HFF-Myc (cell line): Measurements from ENCODE around the gene PIGH.

Source experiments
- DNase-seq: peaks from one replicate; pipeline ENCODE4 v3.0.0-alpha.2; 2011; ENCODE audit warnings: low read depth; ENCODE audit errors: extremely low read depth
- H3K4me3 ChIP-seq: replicated peaks from 2 replicates; pipeline ENCODE4 v1.5.1; 2011; ENCODE audit warnings: low read depth, mild to moderate bottlenecking, control low read depth, low read length
- TF ChIP-seq, protein P1 (sequence below): IDR thresholded peaks from 2 replicates; pipeline ENCODE4 v1.5.1; 2012; ENCODE audit warnings: mild to moderate bottlenecking, low read depth, low read length, control low read depth; ENCODE audit errors: missing control alignments

PIGH gene

DNA sequence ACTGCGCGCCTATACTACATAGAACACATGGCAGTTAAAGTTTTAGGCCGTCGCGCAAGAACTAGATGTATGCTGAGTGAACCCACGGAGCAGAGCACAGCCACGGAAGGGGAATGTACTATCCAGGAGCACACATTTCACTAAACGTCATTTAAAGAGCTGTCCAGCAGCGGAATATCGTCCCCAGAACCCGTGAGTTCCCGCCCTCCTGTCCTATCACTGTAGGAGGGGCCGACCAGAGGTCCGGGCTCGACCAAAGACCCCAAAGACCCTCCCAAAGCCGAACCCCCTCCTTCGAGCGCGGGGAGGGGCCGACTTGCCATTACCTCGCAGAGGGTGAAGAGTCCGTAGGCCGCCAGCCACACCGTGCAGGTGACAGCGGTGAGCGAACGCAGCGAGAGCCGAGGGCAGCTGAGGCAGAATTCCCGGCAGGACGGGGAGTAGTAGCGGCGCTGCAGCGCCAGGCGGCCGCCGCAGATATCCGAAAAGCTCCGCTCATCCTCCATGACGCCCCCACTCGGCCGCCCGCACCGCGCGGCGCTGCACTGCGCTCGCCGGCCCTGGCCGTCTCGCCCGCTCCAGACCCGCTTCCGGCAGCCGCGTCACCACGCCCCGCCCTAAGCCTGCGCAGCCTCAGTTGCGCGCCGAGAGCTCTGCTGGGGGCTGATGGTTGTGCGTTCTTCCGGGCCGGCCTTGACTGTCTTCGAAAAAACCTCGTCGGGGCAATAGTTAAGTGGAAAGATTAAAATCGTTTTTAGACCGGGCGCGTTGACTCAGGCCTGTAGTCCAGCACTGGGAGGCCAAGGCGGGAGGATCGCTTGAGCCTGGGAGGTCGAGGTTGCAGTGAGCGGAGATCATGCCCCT lies at the start of gene PIGH:
TSS of gene PIGH (minus strand) at position 571 of the 864 bp plus-strand sequence. CDS start at position 506, 65 bp downstream.
- peak; percentile 51 for DNase-seq
- TF ChIP-seq, protein P1, sequence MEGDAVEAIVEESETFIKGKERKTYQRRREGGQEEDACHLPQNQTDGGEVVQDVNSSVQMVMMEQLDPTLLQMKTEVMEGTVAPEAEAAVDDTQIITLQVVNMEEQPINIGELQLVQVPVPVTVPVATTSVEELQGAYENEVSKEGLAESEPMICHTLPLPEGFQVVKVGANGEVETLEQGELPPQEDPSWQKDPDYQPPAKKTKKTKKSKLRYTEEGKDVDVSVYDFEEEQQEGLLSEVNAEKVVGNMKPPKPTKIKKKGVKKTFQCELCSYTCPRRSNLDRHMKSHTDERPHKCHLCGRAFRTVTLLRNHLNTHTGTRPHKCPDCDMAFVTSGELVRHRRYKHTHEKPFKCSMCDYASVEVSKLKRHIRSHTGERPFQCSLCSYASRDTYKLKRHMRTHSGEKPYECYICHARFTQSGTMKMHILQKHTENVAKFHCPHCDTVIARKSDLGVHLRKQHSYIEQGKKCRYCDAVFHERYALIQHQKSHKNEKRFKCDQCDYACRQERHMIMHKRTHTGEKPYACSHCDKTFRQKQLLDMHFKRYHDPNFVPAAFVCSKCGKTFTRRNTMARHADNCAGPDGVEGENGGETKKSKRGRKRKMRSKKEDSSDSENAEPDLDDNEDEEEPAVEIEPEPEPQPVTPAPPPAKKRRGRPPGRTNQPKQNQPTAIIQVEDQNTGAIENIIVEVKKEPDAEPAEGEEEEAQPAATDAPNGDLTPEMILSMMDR, result peak; percentile 49
- H3K4me3 ChIP-seq, result peak within 1 kb of the TSS; percentile 60

DNA sequence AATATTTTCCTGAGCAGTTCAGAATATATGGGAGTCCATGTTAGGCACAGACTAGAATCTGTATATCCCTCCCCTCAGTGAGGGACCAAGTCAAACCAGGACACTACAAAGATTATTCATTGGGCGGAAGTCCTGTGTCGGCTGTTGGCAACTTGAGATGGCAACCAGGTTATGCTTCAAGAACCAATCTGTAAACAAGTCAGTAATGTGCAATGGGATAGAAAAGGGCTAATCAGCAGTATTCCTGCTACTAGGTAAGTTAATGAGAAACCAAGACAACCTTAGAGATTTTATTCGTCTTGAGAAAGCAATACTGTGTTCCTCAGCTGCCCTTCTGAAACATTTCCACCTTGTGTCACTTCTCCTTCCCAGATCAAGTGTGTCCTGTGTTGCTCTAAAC lies 46.1 kb upstream of the PIGH start:
- no peak for DNase-seq
- no peak overlapping the region for H3K4me3 ChIP-seq
- TF ChIP-seq, protein P1, result no peak

DNA sequence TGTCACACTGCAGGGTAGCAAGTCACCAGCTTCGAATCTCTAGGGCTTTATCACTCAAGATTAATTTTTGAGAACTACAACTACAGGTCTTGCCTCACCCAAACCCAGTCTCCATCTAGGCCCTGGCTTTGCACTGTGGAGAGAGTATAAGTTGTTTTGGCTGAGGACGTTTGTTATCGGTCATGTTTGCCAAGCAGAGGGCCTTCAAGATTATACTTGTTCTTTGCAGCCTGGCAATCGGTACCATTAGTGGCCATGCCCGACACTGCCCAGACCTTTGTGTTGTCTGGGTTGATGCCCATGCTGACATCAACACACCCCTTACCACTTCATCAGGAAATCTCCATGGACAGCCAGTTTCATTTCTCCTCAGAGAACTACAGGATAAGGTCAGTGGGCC lies 45.3 kb upstream of the PIGH start:
- no peak for DNase-seq
- TF ChIP-seq, protein P1, result no peak
- no peak overlapping the region for H3K4me3 ChIP-seq

DNA sequence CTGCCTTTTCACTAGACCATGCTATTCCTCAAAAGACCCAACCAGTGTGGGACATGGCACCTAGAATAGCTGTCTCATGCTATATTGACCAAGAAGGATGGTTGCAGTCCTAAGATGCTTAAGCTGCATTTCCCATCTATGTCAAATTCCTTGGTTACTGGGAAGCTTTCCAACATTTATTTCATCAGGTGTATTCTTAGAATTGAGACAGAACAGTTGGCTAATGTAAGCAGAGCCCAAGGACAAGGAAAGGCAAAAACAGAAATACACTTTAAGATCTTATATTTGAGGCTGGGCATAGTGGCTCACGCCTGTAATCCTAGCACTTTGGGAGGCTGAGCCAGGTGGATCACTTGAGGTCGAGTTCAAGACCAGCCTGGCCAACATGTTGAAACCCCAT lies 44.4 kb upstream of the PIGH start:
- DNase-seq, result no peak
- no peak overlapping the region for H3K4me3 ChIP-seq
- TF ChIP-seq, protein P1, result no peak

DNA sequence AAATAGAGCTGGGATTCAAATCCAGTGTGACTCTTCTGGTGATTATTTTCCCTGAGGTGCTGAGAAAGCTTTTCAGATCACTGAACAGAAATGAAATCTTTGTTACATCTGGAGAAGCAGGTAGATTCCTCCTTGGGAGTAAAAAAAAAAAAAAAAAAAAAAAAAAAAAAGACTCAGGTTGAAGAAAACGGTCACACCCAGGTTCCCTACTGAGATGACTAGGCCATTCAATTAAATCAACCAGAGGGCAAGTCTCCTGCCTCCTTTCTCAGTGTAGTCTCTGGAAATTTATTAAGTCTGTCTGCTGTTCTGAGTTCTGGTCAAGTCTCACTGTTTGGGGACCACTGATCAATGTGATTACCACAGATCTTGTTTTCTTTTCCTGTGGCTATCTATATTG lies 43.6 kb upstream of the PIGH start:
- no peak overlapping the region for H3K4me3 ChIP-seq
- TF ChIP-seq, protein P1, result no peak
- no peak for DNase-seq

DNA sequence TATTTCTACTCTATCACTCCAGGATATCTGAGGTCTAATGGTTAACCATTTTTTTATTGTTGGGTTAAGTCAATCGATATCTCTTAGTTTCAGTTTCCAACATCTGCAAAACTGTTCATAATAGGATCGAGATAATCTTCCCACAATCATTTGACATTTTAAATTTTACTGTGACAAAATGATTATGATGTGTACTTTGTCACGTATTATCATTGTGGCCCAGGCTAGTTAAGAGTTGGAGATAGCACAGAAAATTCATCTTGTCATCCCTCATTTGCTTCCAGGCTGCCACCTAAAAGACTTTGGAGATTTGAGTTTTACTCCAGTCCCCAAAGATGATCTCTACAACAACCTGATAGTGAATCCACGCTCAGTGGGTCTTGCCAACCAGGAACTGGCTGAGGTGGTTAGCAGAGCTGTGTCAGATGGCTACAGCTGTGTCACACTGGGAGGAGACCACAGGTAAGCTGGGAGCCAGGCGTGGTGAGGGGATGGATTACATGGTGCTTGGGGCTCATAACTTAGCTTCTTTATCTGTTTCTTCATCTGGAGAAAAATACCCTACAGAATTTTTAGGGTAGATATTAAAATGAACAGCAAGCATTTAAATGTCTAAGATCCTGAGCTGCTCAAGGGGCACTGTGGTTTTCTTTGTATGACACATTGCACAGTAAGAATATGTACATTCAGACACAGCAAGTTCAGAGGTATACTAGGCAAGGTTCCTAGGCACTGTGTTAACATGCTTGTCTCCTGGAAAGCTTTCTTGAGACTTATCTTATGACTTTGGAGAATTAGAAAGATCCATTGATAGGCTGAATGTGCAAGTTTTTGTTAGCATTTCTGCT lies 42.1 kb upstream of the PIGH start:
- H3K4me3 ChIP-seq, result no peak overlapping the region
- no peak for DNase-seq
- TF ChIP-seq, protein P1, result no peak
